Natural killer cell treated with Interleukin-12 subunit alpha and Interleukin-12 subunit beta and Interleukin-15 and Interleukin-18, amount 100 ng/mL, for 72 hours (primary cell): Measurements from ENCODE around the gene EQTN. TPM values are rescaled to one million over a fixed set of nuclear protein-coding genes. Genes with fewer than 3 reads are reported as not detected.

Experiments
- ATAC-seq, 2 donors: fragments of 150-1000 bp; cut with Tn5 transposase in 1 of 2; sonication (Bioruptor Pico), chemical (Tn5 transposase) in 1 of 2; 2 replicates each; pipeline ENCODE4 v1.10.0; 2021
- DNase-seq: peaks from one replicate; pipeline ENCODE4 v3.0.0; 2022; ENCODE audit warnings: low spot score
- H3K27ac Mint-ChIP-seq, 2 donors: 1 replicate in 1 of 2; 2 replicates in 1 of 2; pipeline ENCODE4 v1.8.0; 2022; ENCODE audit warnings: mixed read lengths in 2 of 2, mild to moderate bottlenecking in 1 of 2, moderate library complexity in 1 of 2
- H3K27me3 Mint-ChIP-seq, 2 donors: 1 replicate in 1 of 2; 2 replicates in 1 of 2; pipeline ENCODE4 v1.8.0; 2022; ENCODE audit warnings: mixed read lengths in 2 of 2
- H3K36me3 Mint-ChIP-seq: one replicate; pipeline ENCODE4 v1.8.0; 2022; ENCODE audit warnings: mixed read lengths
- H3K4me1 Mint-ChIP-seq, 2 donors: 1 replicate in 1 of 2; 2 replicates in 1 of 2; pipeline ENCODE4 v1.8.0; 2022; ENCODE audit warnings: low read depth in 2 of 2, mixed read lengths in 2 of 2, mild to moderate bottlenecking in 1 of 2
- H3K4me3 Mint-ChIP-seq: one replicate; pipeline ENCODE4 v1.8.0; 2022; ENCODE audit warnings: mixed read lengths
- H3K9me3 Mint-ChIP-seq: 2 replicates; pipeline ENCODE4 v1.8.0; 2022; ENCODE audit warnings: mixed read lengths
- total RNA-seq, 2 donors: library from RNA; stranded (reverse); gene quantifications; one replicate each; pipeline ENCODE4 v1.2.3, GENCODE V29; 2022

EQTN gene
- not detected for total RNA-seq

DNA sequence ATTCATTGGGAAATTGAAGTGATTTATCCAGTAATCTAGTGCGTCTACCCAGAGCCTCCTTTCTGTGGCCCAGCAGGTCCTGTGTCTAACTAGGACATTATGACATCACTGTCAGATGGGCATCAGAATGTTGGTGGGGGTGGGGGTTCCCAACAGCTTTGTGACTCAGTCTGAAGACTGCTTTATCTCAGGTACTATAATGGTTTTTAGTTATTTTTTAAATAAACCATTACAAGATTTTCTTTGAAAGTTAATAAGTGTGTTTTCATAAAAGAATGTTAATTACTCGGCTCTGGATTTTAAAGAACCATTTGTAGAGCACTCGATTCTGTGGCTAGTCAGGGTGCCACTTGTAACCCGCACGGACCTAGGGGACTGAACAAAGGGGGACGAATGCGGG, at the start of gene EQTN:
TSS of gene EQTN (minus strand) at position 101 of the 400 bp plus-strand sequence. CDS start at position 6, 95 bp downstream.
- peaks cover 4% of the 10 kb centered on the region for H3K9me3 Mint-ChIP-seq
- no peak within 1 kb of the TSS for H3K27ac Mint-ChIP-seq
- DNase-seq (no peak), ATAC-seq (no peak)
- no peaks in the 10 kb centered on the region for H3K4me1 Mint-ChIP-seq
- H3K27me3 Mint-ChIP-seq: no peaks in the 10 kb centered on the region
- H3K4me3 Mint-ChIP-seq: no peak within 1 kb of the TSS
- H3K36me3 Mint-ChIP-seq: no peaks in the 10 kb centered on the region

DNA sequence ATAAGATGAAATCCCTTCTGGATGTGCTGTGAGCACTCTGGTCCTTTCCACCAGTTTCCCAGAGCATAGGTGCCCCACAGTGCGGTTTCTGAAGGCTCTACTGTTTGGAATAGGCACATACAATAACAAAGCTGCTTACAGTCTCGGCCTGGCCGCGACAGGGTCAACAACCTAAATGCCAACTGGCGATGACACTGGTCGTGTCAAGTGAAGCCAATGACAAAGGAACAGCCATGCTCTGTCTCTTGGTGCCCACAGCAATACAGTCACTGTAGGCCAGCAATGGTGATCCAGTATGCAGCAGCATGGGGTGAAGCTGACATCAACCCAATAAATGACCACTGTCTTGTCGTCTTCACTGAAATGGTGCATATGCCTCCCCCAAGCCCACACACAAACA, 47.8 kb upstream of the EQTN start:
- Mint-ChIP-seq H3K4me1 (no peaks in the 10 kb centered on the region), H3K4me3 (no peak overlapping the region), H3K27me3 (peaks cover 0 to 2% of the 10 kb centered on the region in 2 donors), H3K9me3 (no peaks in the 10 kb centered on the region), H3K36me3 (no peaks in the 10 kb centered on the region), H3K27ac (no peak overlapping the region)
- DNase-seq (no peak), ATAC-seq (no peak)

DNA sequence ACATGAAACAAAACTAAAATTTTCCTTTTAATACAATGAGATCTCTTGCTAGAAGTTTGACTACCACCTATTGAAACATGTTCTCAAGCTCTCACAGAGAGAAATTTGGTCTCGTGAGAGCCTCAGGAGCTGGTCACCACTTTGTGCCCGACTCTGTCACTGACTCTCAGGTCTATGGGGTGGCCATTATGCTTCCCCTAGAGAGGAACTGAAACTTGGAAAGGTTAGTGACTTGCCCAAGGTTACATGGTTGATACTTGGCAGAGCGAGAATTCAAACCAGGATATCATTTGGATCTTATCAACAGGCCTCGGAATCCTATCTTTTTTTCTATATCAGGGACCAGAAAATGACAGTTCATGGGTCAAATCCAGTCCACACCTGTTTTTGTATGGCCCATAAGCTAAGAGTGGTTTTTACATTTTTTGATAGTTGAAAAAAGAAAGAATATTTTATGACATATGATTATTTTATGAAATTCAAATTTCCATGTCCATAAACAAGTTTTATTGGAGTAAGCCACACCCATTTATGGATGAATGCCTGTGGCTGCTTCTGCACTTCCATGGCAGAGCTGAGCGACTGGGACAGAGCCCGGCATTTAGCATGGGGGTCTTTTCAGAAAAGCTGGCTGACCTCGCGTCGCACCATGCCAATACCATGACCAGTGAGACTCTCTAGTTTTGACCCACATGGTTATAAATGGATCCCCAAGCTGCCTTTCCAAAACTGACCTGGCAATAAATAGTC, 44.8 kb upstream of the EQTN start:
- Mint-ChIP-seq H3K4me3 (no peak overlapping the region), H3K4me1 (no peaks in the 10 kb centered on the region), H3K9me3 (no peaks in the 10 kb centered on the region), H3K36me3 (no peaks in the 10 kb centered on the region), H3K27me3 (no peaks in the 10 kb centered on the region), H3K27ac (no peak overlapping the region)
- ATAC-seq: no peak
- DNase-seq: no peak

DNA sequence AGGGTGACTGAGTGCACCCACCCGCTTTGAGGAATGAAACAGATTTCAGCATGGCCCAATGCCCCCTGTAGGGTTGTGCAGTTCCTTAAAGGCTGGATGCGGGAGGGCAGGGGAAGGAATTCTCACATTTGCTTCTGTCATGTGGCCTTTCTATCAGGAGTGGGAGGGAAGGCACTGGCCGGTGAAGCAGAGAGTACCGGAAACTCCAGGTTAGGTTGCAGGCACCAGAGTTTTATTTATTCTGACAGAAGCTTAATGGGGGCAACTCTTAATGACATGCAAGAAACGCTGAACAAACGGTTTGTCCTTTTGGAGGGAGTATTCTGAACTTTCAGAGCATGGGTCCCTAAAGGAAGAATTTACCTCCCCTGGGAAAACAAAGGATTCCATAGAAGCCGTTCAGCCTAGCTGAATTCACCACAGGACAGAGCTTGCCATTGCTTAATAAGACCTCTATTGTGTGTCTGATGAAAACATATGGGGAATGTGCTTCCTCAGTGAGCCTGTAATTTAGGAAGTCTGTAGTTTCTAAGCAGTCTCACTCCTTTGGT, 44.1 kb upstream of the EQTN start:
- no peak for DNase-seq
- no peaks in the 10 kb centered on the region for H3K4me1 Mint-ChIP-seq
- no peaks in the 10 kb centered on the region for H3K27me3 Mint-ChIP-seq
- H3K27ac Mint-ChIP-seq: no peak overlapping the region
- no peaks in the 10 kb centered on the region for H3K9me3 Mint-ChIP-seq
- H3K36me3 Mint-ChIP-seq: no peaks in the 10 kb centered on the region
- H3K4me3 Mint-ChIP-seq: no peak overlapping the region
- no peak for ATAC-seq

DNA sequence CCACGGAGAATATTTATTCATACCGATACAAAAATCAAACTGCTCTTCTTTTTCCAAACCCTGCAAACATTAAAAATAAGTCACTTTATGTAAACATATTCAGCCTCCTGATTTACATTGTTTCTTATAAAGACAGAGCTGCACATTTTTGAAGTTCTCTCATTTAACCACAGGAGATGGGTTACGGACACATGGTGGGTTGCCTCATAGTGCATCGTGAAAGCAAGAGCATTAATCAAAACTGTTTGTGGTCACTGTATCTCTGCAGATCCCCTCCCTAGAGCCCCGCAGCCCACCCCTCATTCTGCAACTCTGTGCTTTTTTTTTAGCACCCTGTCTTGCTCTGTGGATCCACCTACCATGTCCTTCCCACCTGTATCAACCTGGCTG, 43.3 kb upstream of the EQTN start:
- Mint-ChIP-seq H3K9me3 (no peaks in the 10 kb centered on the region), H3K4me1 (no peaks in the 10 kb centered on the region), H3K4me3 (no peak overlapping the region), H3K27ac (no peak overlapping the region), H3K27me3 (no peaks in the 10 kb centered on the region), H3K36me3 (no peaks in the 10 kb centered on the region)
- no peak for ATAC-seq
- DNase-seq: no peak

DNA sequence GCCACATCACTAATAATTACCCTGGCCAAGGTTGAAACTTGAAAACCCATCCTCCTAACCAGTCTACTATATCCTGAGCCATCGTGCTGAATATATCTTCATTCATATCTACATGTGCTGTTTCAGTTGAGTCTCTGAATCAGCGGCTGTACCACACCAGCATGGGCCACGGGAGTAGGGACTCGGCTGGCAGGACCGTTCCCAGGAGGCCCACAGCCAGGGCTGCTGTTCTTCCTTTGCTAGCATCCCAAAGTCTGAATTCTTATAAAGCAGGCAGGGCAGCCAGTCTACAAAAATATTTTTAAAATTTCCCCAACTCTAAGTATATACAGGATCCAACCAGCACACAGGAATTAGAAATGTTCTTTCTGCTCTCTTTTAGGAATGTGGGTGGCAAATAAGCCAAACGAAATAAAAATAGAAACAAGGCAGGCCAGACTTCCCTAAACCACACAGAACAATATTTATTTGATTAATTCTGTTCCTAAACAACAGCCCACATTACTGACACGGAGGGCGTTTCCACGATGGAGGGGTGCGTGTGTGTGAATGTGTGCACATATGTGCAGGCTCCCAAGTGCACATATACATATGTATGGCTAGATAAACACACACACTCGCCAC, 42.8 kb upstream of the EQTN start:
- no peaks in the 10 kb centered on the region for H3K27me3 Mint-ChIP-seq
- ATAC-seq: no peak
- no peaks in the 10 kb centered on the region for H3K4me1 Mint-ChIP-seq
- no peak for DNase-seq
- H3K27ac Mint-ChIP-seq: no peak overlapping the region
- H3K36me3 Mint-ChIP-seq: no peaks in the 10 kb centered on the region
- no peaks in the 10 kb centered on the region for H3K9me3 Mint-ChIP-seq
- H3K4me3 Mint-ChIP-seq: no peak overlapping the region

DNA sequence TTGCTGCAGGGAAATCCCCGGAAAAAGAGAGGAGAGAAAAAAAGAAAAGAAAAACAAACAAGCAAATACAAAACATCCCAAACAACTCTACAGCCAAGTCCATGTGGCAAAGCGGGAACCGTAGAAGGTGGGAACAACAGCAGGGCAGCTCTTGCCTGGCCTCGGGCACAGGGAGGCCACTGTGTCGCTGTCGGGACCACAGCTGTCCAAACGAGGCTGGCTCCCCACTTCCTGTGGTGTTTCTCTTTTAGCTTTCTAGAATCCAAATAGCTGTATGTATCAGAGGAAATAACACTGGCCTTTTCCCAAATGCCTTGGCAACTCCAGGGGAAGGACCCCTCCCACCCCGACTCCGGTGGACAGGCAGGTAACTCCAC, 41.6 kb upstream of the EQTN start:
- no peak overlapping the region for H3K27ac Mint-ChIP-seq
- ATAC-seq: no peak
- peaks cover 0 to 2% of the 10 kb centered on the region in 2 donors for H3K4me1 Mint-ChIP-seq
- DNase-seq: no peak
- no peaks in the 10 kb centered on the region for H3K9me3 Mint-ChIP-seq
- no peaks in the 10 kb centered on the region for H3K36me3 Mint-ChIP-seq
- no peak overlapping the region for H3K4me3 Mint-ChIP-seq
- H3K27me3 Mint-ChIP-seq: peaks cover 0 to 2% of the 10 kb centered on the region in 2 donors

DNA sequence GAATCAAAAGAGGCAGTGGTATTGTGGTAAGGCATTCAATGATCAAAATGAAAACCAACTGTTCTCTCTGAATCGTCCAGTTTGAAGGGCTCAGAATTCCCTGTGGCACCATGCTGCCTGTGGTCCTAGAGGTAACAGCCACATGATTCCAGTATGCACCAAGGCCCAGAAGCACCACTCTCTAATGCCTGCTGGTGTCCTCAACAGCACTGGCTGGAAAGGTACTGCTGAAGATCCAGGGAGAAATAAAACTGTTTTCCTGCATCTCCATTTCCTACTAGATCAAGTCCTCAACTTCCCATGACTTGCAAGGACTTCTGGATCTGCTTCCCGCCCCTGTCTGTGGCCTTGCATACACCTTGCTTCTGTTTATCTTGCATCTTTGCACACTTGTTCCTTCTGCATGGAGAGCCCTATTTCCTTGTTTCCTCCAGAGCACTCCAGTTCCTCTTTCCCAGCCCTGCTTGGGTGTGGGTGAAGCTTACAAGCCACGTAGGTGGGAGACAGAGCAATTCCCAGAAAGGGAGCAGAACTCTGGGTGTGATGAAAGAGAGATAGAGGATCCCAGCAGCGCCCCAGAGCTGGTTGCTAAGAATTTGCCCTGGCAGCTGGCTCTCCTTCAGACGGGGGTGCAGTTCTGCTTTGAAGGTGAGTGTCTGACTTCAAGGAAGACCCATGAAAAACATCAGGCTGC, 41.0 kb upstream of the EQTN start:
- Mint-ChIP-seq H3K36me3 (no peaks in the 10 kb centered on the region), H3K27me3 (peaks cover 0 to 2% of the 10 kb centered on the region in 2 donors), H3K9me3 (no peaks in the 10 kb centered on the region), H3K4me1 (peaks cover 0 to 2% of the 10 kb centered on the region in 2 donors), H3K4me3 (no peak overlapping the region), H3K27ac (no peak overlapping the region)
- DNase-seq (no peak), ATAC-seq (no peak)

DNA sequence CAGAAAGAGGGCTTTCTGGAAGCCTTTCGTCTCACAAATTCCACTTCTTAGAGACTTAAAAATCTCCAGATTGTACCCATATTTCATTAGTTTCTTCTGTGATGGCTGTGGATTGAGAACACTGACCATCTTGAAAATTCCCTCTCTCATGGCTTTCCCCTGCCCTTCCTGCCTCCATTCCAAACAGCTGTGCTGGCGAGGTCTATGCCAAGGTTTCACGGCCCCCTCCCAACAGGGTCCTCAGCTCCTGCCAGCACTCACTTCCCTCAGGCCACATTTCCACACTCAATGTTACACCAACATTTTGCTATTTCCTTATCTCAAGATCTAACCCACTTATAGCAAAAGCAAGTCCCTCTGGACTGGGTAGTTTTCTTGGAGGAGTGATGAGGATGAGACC, 40.3 kb upstream of the EQTN start:
- Mint-ChIP-seq H3K4me3 (no peak overlapping the region), H3K27me3 (peaks cover 0 to 2% of the 10 kb centered on the region in 2 donors), H3K36me3 (no peaks in the 10 kb centered on the region), H3K9me3 (no peaks in the 10 kb centered on the region), H3K4me1 (peaks cover 0 to 2% of the 10 kb centered on the region in 2 donors), H3K27ac (no peak overlapping the region)
- no peak for DNase-seq
- ATAC-seq: no peak

DNA sequence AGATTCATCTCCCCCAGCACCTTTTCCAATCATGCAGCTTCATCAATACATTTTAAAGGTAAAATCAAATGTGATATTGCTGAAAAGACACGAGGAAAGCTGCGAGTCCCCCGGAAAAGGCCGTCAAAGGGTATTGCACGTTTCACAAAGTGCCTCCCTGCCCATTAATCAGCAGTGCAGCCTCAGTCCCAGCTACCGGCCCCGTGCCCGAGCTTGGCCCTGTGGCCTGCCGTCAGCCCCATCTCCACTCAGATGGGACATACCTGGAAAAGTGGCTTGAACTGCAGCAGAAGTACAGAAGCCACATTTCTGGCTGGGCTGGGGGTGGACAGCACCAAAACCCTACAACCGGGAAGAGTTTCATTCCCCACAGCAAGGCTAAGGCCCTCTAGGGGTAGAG, 39.9 kb upstream of the EQTN start:
- ATAC-seq (no peak), DNase-seq (no peak)
- H3K36me3 Mint-ChIP-seq: no peaks in the 10 kb centered on the region
- H3K27ac Mint-ChIP-seq: no peak overlapping the region
- no peak overlapping the region for H3K4me3 Mint-ChIP-seq
- peaks cover 0 to 4% of the 10 kb centered on the region in 2 donors for H3K27me3 Mint-ChIP-seq
- H3K9me3 Mint-ChIP-seq: no peaks in the 10 kb centered on the region
- peaks cover 0 to 2% of the 10 kb centered on the region in 2 donors for H3K4me1 Mint-ChIP-seq

DNA sequence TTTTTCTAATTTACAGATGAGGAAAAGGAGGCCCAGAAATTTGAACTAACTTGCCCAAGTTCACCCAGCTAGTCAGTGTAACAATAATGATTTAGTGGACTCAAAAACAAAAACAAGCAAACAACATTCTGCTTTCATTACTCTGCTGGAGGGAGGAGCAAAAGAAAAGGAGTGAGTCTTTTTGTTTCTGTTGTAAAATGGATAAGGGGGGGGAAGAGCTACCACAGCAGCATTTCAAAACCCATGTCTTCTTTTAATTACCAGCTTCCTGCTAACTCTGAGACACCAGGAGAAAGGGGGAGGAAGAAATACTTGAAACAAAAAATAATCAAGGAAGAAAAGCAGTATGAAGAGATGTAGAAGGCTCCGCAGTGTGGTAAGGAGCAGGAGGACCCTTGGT, 39.2 kb upstream of the EQTN start:
- ATAC-seq (no peak), DNase-seq (no peak)
- no peaks in the 10 kb centered on the region for H3K36me3 Mint-ChIP-seq
- H3K27ac Mint-ChIP-seq: no peak overlapping the region
- H3K4me1 Mint-ChIP-seq: peaks cover 0 to 2% of the 10 kb centered on the region in 2 donors
- H3K27me3 Mint-ChIP-seq: peaks cover 0 to 4% of the 10 kb centered on the region in 2 donors
- no peak overlapping the region for H3K4me3 Mint-ChIP-seq
- H3K9me3 Mint-ChIP-seq: no peaks in the 10 kb centered on the region

DNA sequence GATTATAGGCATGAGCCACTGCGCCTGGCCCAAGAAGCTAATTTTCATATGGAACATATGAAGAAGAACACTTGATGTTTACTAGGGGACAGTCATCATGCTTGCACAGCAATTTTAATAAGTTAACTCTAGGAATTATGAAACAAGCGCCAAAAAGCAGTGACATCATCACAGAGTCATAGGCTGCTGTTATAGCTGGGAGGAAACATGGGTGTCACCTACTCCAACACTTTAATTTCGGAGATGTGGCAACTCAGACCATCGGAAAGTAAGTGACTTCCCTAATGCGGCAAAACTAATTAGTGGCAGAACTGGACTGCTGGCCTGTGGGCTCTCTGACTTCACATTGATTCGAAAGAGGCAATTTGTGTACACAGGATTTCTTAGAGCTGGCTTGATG, 38.1 kb upstream of the EQTN start:
- Mint-ChIP-seq H3K27me3 (peaks cover 0 to 4% of the 10 kb centered on the region in 2 donors), H3K36me3 (no peaks in the 10 kb centered on the region), H3K27ac (no peak overlapping the region), H3K4me1 (peaks cover 0 to 2% of the 10 kb centered on the region in 2 donors), H3K4me3 (no peak overlapping the region), H3K9me3 (no peaks in the 10 kb centered on the region)
- DNase-seq: no peak
- no peak for ATAC-seq

DNA sequence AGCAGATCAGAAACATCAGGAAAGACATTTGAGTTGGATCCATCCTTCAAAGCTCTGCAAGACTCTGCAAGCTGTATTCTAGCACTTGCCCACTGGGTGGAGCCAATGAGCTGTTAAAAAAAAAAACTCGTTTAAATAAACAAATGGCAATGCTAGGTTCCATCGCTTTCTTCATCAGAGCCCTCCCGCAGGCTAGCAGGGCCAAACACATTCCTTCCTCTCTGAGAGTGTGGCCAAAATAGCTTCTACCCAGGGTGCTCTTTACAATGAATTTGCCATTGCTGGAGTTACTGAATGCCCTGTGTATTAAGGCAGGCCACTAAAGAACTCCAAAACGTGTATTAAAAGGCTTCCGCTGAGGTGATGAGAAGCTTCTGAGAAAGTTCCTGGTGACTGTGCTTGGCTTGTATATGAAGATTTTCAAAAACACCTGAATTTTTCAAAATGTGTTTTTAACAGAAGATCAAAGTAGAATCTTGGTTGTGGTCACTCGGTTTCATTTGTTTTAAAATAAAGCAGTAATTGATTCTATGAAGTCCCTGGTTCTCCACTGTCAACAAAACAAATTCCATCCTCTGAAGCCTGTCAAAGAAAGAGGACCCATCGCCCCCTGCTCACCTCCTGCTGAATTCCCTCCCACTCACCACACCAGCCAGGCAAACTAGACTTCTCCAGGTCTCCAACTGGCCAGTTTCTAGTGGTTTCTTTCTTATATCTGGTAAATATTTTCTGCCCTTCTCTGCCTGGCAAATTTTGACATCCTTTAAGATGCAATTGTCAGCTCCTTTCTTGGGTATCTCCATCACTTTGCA, 36.5 kb upstream of the EQTN start:
- no peaks in the 10 kb centered on the region for H3K36me3 Mint-ChIP-seq
- H3K4me1 Mint-ChIP-seq: peaks cover 0 to 2% of the 10 kb centered on the region in 2 donors
- no peaks in the 10 kb centered on the region for H3K9me3 Mint-ChIP-seq
- ATAC-seq (no peak), DNase-seq (no peak)
- H3K27me3 Mint-ChIP-seq: peaks cover 0 to 8% of the 10 kb centered on the region in 2 donors
- no peak overlapping the region for H3K27ac Mint-ChIP-seq
- H3K4me3 Mint-ChIP-seq: no peak overlapping the region
